HepG2 (cell line): ENCODE results near the gene AKR7A2. TPM values are rescaled to one million over a fixed set of nuclear protein-coding genes. Genes with fewer than 3 reads are reported as not detected.

Experiments used
- ATAC-seq: fragments of 200-7000 bp; cut with Tn5 transposase; 3 replicates; pipeline ENCODE4 v1.9.1; 2020; ENCODE audit warnings: mild to moderate bottlenecking, moderate library complexity
- BruUV-seq: library from RNA; stranded (reverse); fragments of 400-500 nt; replicated peaks from 2 replicates; lab custom pipeline; 2021; lab: Mats Ljungman, UMichigan
- CTCF ChIA-PET: fragments of 300-600 bp; formaldehyde crosslinking; extraction: SDS; loops from one replicate; lab custom pipeline; 2021; ENCODE audit warnings: low total read pairs, inconsistent platforms, low intra/inter-chr PET ratio; lab: Yijun Ruan, JAX
- POLR2A ChIA-PET: fragments of 350-600 bp; sonication (Branson Sonifier 250); formaldehyde crosslinking; loops from one replicate; lab custom pipeline; 2020; ENCODE audit warnings: antibody characterized with exemption, inconsistent platforms; lab: Yijun Ruan, JAX
- DNase-seq: peaks from one replicate; pipeline ENCODE4 v3.0.0-alpha.2; 2015; ENCODE audit warnings: low spot score
- FAIRE-seq: peaks from 3 replicates; lab custom pipeline; 2011; peaks lifted over from hg19 to GRCh38; lab: Jason Lieb, UNC
- H2AFZ ChIP-seq: one replicate; pipeline ENCODE4 v1.6.1; 2011; ENCODE audit warnings: low read length, inconsistent platforms
- H3K27ac ChIP-seq: fragments of 300-600 bp; 3 replicates; pipeline ENCODE4 v1.8.0; 2011; ENCODE audit warnings: mixed run types, mild to moderate bottlenecking, mixed read lengths, low read length, inconsistent platforms; ENCODE audit not compliant: insufficient read depth; ENCODE audit errors: extremely low read length
- H3K27me3 ChIP-seq, 2 experiments: fragments of 200-600 bp in 1 of 2; 2 replicates in 1 of 2; 3 replicates in 1 of 2; pipeline versions ENCODE4 v1.6.0 to v1.8.0; 2011; ENCODE audit warnings: low read length in 2 of 2, mild to moderate bottlenecking in 2 of 2, moderate library complexity in 2 of 2, inconsistent platforms in 1 of 2; ENCODE audit not compliant: insufficient read depth in 2 of 2, control insufficient read depth in 1 of 2
- H3K36me3 ChIP-seq, 2 experiments: fragments of 200-600 bp in 1 of 2; replicated peaks in 1 of 2; 2 replicates in 1 of 2; 3 replicates in 1 of 2; pipeline versions ENCODE4 v1.5.1 to v1.8.0; 2011; ENCODE audit warnings: low read length in 2 of 2, inconsistent platforms in 1 of 2; ENCODE audit not compliant: insufficient read depth in 2 of 2, control insufficient read depth in 1 of 2
- H3K4me1 ChIP-seq: 2 replicates; pipeline ENCODE4 v1.5.1; 2012; ENCODE audit warnings: low read length, inconsistent platforms; ENCODE audit not compliant: insufficient read depth
- H3K4me2 ChIP-seq: 2 replicates; pipeline ENCODE4 v1.6.0; 2011; ENCODE audit warnings: low read depth, low read length, inconsistent platforms
- H3K4me3 ChIP-seq, 3 experiments: fragments of 200-600 bp in 1 of 3; sonication (generic), shearing (Covaris generic) in 1 of 3; replicated peaks in 1 of 3; 2 replicates each; pipeline ENCODE4 v1.5.1; 2011 to 2016; ENCODE audit warnings: low read length in 3 of 3, inconsistent platforms in 2 of 3, low read depth in 2 of 3, mild to moderate bottlenecking in 2 of 3, control low read depth in 1 of 3, mixed read lengths in 1 of 3; ENCODE audit not compliant: insufficient read depth in 1 of 3
- H3K79me2 ChIP-seq: one replicate; pipeline ENCODE4 v1.6.1; 2011; ENCODE audit warnings: low read length, inconsistent platforms; ENCODE audit not compliant: insufficient read depth
- H3K9ac ChIP-seq: 2 replicates; pipeline ENCODE4 v1.6.0; 2011; ENCODE audit warnings: mild to moderate bottlenecking, low read depth, low read length, inconsistent platforms; ENCODE audit not compliant: insufficient read depth
- H3K9me3 ChIP-seq: 2 replicates; pipeline ENCODE4 v1.5.1; 2012; ENCODE audit warnings: mild to moderate bottlenecking, low read length
- H4K20me1 ChIP-seq: 2 replicates; pipeline ENCODE4 v1.6.0; 2011; ENCODE audit warnings: inconsistent platforms, mild to moderate bottlenecking, low read length, moderate library complexity; ENCODE audit not compliant: insufficient read depth
- RBM22 ChIP-seq: fragments of 200-400 bp; formaldehyde crosslinking; optimal IDR thresholded peaks from 2 replicates; pipeline ENCODE3; 2017; ENCODE audit warnings: mild to moderate bottlenecking, low read length, moderate library complexity
- ZNF280D ChIP-seq: sonication (generic); formaldehyde crosslinking; IDR thresholded peaks from 2 replicates; pipeline ENCODE4 v1.5.1; 2020; ENCODE audit warnings: mild to moderate bottlenecking, missing genetic modification reagents
- ZNF317 ChIP-seq: sonication (generic); formaldehyde crosslinking; IDR thresholded peaks from 2 replicates; pipeline ENCODE4 v1.5.0; 2020; ENCODE audit warnings: mild to moderate bottlenecking, missing genetic modification reagents
- ZNF619 ChIP-seq: sonication (generic); formaldehyde crosslinking; IDR thresholded peaks from 2 replicates; pipeline ENCODE4 v1.4.0; 2020; ENCODE audit warnings: mild to moderate bottlenecking, missing genetic modification reagents
- ZNF792 ChIP-seq: IDR thresholded peaks from 2 replicates; pipeline ENCODE4 v1.6.1; 2016
- WGBS: methylation state at CpG from one replicate; pipeline ENCODE4 v1.1.6; 2017; ENCODE audit warnings: low lambda C conversion rate; 5-methylcytosine and 5-hydroxymethylcytosine counted together
- in situ Hi-C: cut with HindIII; loops from 2 replicates; pipeline ENCODE4 v1.10.0; 2017; ENCODE audit warnings: low pct_unique_long_range_greater_than_20kb; ENCODE audit not compliant: extremely low pct_ligation_motif_present
- intact Hi-C: fragments of 100-400 bp; cut with micrococcal nuclease; formaldehyde crosslinking; loops from one replicate; pipeline ENCODE4 v1.10.0; 2022; ENCODE audit not compliant: unreplicated experiment
- polyA plus RNA-seq, 8 experiments: library from polyadenylated mRNA; depleted of rRNA in 3 of 8; stranded (reverse) in 7 of 8; unstranded in 1 of 8; fragments of >200 nt; fragmentation: Illumina TruSeq in 4 of 8; extraction: Trizol in 4 of 8; gene quantifications; 2 replicates each; pipeline versions ENCODE4 v1.2.1 to v1.2.3, GENCODE V29; 2011 to 2016; ENCODE audit warnings: low read depth in 4 of 8, missing spikeins in 1 of 8, mixed read lengths in 1 of 8; ENCODE audit not compliant: insufficient read depth in 1 of 8
- total RNA-seq, 5 experiments: library from RNA; depleted of rRNA; stranded (reverse); fragments of >200 nt; fragmentation: Illumina TruSeq; extraction: Trizol; gene quantifications; 2 replicates each; pipeline ENCODE4 v1.2.3, GENCODE V29; 2016; ENCODE audit warnings: low read depth in 1 of 5
- TF ChIP-seq, protein P1 (sequence below): sonication (generic); formaldehyde crosslinking; IDR thresholded peaks from 2 replicates; pipeline ENCODE4 v1.4.0; 2020; ENCODE audit warnings: missing genetic modification reagents
- TF ChIP-seq, protein P2 (sequence below): sonication (generic); formaldehyde crosslinking; IDR thresholded peaks from 2 replicates; pipeline ENCODE4 v1.5.1; 2020; ENCODE audit warnings: mild to moderate bottlenecking, missing genetic modification reagents, moderate library complexity
- TF ChIP-seq, protein P3 (sequence below): IDR thresholded peaks from 2 replicates; pipeline ENCODE4 v1.6.1; 2016; ENCODE audit warnings: low read depth, borderline replicate concordance

AKR7A2 gene
- total and polyA plus RNA-seq, 2 of the 13 experiments (the other 11 are each of a cell fraction or from before 2014, with no cell fraction given), result 45.2 to 75.6 TPM

- no TSS peak for BruUV-seq
- Histone ChIP-seq H3K4me1 (peaks cover 40% of the 10 kb centered on the region), H3K27ac (peak overlapping the region; percentile 84), H3K36me3 (peaks cover 6 to 9% of the 10 kb centered on the region in 2 experiments; a peak in 3 of 5 replicates), H3K4me2 (peak overlapping the region; percentile 68; the same call in 1 of the 2 replicates), H4K20me1 (no peaks in the 10 kb centered on the region), H3K79me2 (no peaks in the 10 kb centered on the region), H3K4me3 (no peak overlapping the region; a peak in 1 of 6 replicates), H3K27me3 (no peaks in the 10 kb centered on the region), H3K9ac (no peak overlapping the region)
- in situ Hi-C loops, result no loop called here
- FAIRE-seq (no peak), DNase-seq (no peak), ATAC-seq (no peak)
- 93% methylated on average over 4 of the region's 4 CpGs for WGBS
- intact Hi-C loops, result no loop called here
- ChIA-PET CTCF (no interaction called here), POLR2A (interaction anchor here (1.0 kb wide), 1 partner anchor 148 kb away, joined by 3 read pairs; the partner anchor contains the start of gene CAPZB)
- TF ChIP-seq ZNF619 (CRISPR knock-in tag), result 0 out of 2 replicates have a peak, but pooled peaks have one; percentile 70
- TF ChIP-seq, protein P1, sequence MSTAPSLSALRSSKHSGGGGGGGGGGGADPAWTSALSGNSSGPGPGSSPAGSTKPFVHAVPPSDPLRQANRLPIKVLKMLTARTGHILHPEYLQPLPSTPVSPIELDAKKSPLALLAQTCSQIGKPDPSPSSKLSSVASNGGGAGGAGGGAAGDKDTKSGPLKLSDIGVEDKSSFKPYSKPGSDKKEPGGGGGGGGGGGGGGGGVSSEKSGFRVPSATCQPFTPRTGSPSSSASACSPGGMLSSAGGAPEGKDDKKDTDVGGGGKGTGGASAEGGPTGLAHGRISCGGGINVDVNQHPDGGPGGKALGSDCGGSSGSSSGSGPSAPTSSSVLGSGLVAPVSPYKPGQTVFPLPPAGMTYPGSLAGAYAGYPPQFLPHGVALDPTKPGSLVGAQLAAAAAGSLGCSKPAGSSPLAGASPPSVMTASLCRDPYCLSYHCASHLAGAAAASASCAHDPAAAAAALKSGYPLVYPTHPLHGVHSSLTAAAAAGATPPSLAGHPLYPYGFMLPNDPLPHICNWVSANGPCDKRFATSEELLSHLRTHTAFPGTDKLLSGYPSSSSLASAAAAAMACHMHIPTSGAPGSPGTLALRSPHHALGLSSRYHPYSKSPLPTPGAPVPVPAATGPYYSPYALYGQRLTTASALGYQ, result no peak
- TF ChIP-seq, all 625 proteins: peak for 1
- H2AFZ ChIP-seq, result no peak overlapping the region
- H3K9me3 ChIP-seq, result no peaks in the 10 kb centered on the region
Observed at GRCh38 chr1:19337289-19337688, 25.3 kb upstream of the AKR7A2 start.

GRCh38 chr1:19336543-19336942 is 24.6 kb upstream of the AKR7A2 start:
- ChIA-PET POLR2A (no interaction called here), CTCF (no interaction called here)
- ATAC-seq, result peak; percentile 11; the same call in 2 of the 3 replicates
- WGBS, result 77% methylated on average over 3 of the region's 7 CpGs
- Histone ChIP-seq H3K9me3 (no peaks in the 10 kb centered on the region), H3K36me3 (peaks cover 4 to 9% of the 10 kb centered on the region in 2 experiments; a peak in 2 of 5 replicates), H3K9ac (no peak overlapping the region), H3K4me2 (no peak overlapping the region), H3K4me3 (no peak overlapping the region), H3K27me3 (no peaks in the 10 kb centered on the region), H4K20me1 (no peaks in the 10 kb centered on the region), H3K4me1 (peaks cover 40% of the 10 kb centered on the region), H2AFZ (no peak overlapping the region), H3K27ac (no peak overlapping the region), H3K79me2 (no peaks in the 10 kb centered on the region)
- in situ Hi-C loops (no loop called here), intact Hi-C loops (no loop called here)
- DNase-seq, result no peak
- TSS peak; percentile 26 for BruUV-seq
- FAIRE-seq, result peak; percentile 18
- TF ChIP-seq, protein P2, sequence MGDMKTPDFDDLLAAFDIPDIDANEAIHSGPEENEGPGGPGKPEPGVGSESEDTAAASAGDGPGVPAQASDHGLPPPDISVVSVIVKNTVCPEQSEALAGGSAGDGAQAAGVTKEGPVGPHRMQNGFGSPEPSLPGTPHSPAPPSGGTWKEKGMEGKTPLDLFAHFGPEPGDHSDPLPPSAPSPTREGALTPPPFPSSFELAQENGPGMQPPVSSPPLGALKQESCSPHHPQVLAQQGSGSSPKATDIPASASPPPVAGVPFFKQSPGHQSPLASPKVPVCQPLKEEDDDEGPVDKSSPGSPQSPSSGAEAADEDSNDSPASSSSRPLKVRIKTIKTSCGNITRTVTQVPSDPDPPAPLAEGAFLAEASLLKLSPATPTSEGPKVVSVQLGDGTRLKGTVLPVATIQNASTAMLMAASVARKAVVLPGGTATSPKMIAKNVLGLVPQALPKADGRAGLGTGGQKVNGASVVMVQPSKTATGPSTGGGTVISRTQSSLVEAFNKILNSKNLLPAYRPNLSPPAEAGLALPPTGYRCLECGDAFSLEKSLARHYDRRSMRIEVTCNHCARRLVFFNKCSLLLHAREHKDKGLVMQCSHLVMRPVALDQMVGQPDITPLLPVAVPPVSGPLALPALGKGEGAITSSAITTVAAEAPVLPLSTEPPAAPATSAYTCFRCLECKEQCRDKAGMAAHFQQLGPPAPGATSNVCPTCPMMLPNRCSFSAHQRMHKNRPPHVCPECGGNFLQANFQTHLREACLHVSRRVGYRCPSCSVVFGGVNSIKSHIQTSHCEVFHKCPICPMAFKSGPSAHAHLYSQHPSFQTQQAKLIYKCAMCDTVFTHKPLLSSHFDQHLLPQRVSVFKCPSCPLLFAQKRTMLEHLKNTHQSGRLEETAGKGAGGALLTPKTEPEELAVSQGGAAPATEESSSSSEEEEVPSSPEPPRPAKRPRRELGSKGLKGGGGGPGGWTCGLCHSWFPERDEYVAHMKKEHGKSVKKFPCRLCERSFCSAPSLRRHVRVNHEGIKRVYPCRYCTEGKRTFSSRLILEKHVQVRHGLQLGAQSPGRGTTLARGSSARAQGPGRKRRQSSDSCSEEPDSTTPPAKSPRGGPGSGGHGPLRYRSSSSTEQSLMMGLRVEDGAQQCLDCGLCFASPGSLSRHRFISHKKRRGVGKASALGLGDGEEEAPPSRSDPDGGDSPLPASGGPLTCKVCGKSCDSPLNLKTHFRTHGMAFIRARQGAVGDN, result peak; percentile 23; the same call in 1 of the 2 replicates
- TF ChIP-seq, protein P3, sequence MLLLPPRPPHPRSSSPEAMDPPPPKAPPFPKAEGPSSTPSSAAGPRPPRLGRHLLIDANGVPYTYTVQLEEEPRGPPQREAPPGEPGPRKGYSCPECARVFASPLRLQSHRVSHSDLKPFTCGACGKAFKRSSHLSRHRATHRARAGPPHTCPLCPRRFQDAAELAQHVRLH (CRISPR knock-in tag), result 0 out of 2 replicates have a peak, but pooled peaks have one; percentile 16
- TF ChIP-seq ZNF280D (no peak), ZNF792 (no peak), RBM22 (peak; percentile 80), ZNF317 (CRISPR knock-in tag) (no peak)
